A172 (cell line): ENCODE results near the gene LKAAEAR1. TPM values are rescaled to one million over a fixed set of nuclear protein-coding genes. Genes with fewer than 3 reads are reported as not detected.

Source experiments
- DNase-seq: peaks from one replicate; pipeline ENCODE4 v3.0.0-alpha.2; 2015; ENCODE audit warnings: low spot score
- total RNA-seq: library from RNA; depleted of rRNA; stranded (reverse); fragments of >200 nt; shearing (Covaris generic); gene quantifications from 2 replicates; pipeline ENCODE4 v1.2.3, GENCODE V29; 2014

Gene LKAAEAR1
- total RNA-seq, 1 experiment from 2014 or later = not detected

DNA sequence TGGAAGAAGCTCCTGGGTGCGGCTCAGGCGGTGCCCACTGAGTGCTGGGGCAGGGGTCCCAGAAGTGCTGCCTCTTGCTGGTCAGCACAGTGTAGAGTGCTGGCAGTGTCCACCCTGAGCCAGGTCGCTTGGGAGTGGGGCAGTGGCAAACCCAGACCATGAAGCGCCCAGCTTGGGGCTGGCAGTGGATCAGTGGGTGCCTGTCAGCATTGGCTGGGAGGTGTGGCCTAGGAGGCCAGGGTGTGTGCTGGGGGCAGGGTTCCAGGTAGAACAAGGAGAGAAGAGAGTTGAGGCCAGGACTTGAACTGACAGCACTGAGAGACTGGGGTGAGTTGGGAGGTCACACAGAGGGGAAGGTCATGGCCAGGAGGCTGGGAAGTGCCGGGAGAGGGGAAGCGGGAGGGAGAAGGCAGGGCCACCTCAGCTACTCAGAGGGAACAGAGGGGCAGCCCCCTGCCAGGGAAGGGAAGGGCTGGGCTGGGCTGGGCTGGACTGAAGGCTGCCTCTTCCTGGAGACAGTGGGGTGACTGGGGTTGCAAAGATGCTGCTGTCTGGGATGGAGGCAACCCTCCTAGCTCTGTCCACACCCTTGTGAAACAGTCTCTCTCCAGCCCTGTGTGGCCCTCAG, 17.1 kb downstream of the LKAAEAR1 start:
- no peak for DNase-seq

DNA sequence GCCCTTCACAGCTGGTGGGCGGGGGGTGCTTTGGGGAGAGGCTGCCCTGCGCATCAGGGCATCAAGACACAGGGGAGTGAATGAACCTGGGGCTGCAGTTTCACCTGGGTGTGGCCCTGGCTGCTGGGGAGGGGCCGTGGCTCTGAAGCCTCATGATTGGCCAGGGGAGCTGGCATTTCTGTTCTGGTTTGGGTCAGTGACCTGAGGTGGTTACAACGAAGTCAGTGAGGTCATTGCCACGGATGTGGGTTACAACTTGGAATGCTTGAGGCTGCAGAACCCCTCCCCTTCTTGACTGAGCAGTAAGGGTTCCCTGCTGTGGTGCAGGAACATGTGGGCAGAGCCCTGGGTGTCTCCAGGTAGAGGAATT, 18.2 kb downstream of the LKAAEAR1 start:
- DNase-seq = peak; percentile 99

GRCh38 chr20:64065062-64065973, 18.9 kb downstream of the LKAAEAR1 start:
- DNase-seq = no peak

GRCh38 chr20:64064145-64064698, 20.0 kb downstream of the LKAAEAR1 start:
- peak; percentile 90 for DNase-seq

DNA sequence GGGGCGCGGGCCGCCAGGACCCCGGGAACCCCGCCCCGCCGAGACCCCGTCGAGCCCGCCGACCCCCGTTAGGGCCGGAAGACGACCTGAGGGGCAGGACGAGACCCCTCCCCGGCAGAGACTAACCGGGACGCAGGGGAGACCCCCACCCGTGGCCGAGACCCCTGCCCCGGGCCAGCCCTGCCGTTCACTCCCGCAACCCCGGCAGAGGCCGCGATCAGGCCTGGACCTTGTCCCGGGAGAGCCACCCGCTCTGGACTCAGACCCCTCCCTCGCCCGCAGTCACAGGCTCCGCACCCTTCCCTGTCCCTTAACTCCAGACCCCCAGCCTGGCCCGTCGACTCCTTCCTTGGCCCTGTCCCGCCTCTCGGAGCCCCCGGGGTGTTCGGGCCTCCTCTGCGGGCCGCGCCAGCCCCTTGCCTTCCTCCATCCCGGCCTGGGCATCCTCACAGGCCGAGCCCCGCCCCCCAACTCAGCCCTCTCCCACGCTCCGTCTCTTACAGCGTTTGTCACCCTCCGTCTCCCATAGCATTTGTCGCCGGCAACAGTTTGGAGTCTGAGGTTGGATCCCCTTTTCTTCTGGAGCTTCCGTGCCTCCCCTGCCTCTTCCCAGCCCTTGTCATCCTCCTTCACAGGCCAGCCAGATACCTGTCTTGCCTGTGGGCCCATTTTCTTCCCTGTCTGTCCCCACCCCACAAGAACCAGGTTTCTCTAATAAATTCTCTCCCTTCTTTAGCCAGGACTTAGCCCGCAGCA, 20.6 kb downstream of the LKAAEAR1 start:
- DNase-seq = no peak

GRCh38 chr20:64062596-64063388, 21.4 kb downstream of the LKAAEAR1 start, which contains the start of gene TCEA2:
TCEA2 (plus strand) TSS chr20:64063198; CDS start chr20:64063313, 115 bp downstream.
- DNase-seq = peak; percentile 93

DNA sequence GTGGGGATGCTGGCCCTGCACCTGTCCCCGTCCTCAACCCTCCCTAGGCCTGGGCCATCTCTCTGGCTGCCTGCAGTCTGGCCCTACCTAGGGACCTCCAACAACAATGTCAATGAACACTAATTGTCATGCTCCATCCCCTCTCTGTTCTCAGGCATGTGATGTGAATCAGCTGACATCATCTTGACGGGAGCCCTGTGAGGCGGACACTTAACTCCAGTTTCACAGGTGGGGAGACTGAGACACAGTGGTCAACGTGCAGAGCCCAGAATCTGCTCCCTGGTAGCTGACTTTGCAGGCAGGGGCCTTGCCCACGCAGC, 22.0 kb downstream of the LKAAEAR1 start:
- no peak for DNase-seq

DNA sequence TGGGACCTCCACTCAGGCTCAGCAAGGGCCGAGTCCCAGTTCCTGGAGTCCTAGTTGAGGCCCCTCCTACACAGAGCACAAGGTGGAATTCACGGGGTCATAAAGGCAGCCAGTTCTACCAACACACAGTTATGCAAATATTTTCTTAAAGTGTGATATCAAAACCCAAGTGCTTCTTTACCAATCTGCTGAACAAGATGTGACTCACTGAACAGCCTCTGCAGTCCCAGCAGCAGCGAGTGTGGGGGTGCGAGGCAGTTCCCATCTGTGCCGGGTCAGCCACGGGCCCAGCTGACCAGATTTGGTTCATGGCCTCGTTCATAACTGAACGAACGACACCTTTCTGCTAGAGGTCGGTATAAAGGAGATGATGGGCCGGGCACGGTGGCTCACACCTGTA, 25.7 kb downstream of the LKAAEAR1 start:
- DNase-seq = no peak

DNA sequence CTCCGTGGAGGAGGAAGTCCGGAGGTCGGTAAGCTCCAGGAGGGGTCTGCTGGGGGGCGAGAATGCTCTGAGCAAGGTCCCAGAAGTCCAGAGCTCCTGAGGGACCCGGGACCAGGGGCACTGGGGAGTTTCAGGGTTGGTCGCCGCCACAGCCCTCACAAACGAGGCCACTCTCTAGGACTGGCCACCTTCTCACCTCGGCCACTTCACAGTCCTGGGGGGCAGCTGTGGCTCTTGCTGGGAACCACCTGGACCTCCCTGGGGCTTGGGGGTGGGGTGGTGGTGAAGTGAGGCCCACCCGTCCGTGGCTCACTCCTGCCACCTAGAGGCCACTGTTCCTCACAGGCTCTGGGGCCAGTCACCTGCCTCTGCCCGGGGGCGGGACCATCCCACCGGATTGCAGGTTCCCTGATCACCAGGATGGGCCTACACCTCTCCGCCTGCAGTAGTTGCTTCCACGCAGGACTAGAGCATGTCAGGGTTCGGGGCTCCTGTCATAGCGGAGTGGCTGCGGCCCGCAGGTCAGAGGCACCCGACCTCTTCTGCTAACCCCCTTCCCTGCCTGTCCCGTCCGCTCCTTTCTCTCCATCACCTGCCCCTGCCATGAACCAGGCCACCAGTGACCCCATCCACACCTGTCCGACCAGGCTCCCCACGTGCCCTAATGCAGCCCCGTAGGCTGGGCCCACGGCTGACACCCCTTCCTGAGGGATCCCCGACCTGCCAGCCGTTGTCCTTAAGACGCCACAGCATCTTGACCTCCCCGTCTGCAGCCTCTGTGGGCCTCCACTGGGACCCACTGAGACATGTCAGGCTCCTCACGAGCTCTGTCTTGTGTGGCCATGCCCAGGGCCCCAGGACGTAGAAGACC, 26.3 kb downstream of the LKAAEAR1 start:
- peak; percentile 73 for DNase-seq

DNA sequence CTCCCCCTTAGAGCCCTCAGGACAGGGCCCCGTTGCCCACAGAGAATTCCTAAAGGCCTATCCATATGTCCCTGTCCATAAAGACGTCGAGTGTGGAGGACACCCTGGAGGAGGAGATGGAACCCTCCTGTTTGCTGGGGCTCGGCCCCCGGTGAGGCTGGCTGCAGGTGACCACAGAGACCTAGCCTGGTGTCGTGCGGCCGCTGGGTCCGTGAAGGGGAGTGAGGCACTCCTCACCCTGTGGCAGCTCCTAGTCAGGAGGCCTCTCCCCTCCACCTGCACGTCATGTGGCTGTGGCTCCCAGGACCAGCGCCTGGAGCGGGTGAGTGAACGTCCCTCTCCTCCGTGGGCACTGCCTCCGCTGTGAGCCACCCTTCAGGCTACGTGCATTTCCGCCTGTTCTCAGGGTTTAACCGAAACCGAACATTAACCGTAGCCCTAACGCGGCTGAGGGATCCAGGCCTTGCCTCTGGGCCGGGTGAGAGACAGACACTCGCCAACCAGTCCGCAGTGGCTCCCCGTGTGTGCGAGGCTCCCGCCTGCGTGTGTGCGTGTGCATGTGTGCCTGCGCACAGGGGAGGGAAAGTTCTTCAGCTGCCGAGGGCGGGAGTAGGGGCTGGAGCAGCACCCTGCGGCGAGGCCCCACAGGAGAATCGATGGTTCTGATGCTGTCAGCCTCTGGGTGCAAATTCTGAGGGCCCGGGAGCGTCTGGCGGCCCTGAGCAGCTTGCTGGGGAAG, 27.1 kb downstream of the LKAAEAR1 start:
- DNase-seq = no peak

DNA sequence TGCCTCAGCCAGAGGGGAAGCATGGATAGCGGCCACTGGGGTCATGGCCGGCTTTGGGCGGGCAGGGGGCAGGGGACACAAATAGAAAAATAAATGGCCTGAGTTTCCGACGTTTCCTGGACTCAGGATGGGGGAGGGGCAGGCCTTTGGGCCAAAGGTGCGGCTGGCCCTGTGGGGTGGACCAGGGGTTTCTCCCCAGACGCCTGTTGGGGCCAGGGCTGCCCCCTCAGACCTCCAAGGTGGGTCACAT, 27.6 kb downstream of the LKAAEAR1 start:
- no peak for DNase-seq

DNA sequence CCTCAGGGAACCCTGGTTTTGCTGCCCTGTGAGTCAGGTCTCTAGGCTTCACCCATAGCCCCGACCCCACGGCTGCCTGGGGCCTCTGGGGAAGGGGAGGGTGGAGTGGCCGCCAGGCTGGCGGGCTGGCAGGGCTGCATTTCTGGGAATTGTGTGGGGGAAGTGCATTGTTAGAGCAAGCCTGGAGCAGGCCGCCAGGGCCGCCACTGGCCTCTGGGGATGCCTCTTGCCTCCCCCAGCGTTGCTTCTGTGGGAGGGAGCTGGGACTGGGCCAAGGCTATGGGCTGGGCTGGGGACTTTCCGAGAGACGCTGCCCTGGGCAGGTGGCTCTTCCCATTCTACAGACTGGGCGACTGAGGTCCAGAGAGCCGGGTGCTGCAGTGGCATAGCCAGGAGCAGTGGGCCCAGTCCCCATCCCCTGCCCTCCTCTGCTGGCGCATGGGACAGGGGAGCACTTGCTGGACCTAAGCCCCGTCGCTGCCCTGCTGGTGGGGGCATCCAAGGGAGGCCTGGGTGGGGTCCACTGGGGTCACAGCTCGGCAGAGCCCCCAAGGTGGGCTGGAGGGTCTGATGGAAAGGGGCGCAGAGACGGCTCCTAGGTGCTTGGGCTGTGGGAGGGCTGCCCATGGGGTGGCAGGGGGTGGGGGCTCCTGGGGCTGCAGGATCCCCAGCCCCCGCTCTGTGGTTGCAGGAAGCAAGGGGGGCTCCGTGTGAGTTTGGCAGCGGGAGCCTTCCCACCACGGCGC, 28.1 kb downstream of the LKAAEAR1 start:
- peak; percentile 68 for DNase-seq

- no peak for DNase-seq
Measured at GRCh38 chr20:64055396-64055892, 28.8 kb downstream of the LKAAEAR1 start.

DNA sequence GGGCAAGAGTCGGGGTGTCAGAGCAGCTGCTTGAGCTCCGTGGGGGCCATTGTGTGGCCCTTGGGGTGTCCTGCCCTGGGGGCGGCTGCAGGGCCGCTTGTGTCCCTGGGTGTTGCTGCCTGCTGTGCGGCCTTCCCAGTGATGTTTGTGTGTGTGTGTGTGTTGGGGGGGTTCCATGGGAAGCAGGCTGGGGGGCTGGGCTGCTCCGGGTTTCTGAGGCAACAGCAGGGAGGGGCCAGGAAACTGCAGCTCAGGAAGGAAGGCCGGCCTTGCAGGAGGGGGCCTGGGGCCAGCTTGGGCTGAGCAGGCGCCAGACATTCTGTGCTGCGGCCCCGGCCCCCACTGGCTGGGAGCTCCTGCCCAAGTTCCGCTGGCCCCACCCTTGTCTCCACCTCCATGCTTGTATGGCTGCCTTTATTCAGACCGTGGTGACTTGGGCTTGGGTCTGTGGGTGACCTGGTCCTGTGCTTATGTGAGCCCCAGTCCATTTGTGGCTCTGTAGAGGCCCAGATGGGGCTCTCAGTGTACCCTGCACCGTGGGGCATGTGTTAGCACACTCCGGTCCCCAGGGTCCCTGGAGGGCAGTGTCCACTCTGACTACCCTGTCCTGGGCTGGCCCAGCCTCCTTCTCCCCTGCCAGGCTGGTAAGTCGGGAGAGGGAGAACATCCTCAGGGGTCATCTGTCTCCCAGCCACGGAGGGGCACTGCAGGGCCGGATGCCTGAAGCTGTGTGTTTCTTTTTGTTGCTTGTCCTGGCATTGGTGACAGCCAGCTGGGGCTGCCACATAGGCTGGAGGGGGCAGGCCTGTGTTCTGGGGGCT, 30.1 kb downstream of the LKAAEAR1 start:
- DNase-seq = peak; percentile 66

DNA sequence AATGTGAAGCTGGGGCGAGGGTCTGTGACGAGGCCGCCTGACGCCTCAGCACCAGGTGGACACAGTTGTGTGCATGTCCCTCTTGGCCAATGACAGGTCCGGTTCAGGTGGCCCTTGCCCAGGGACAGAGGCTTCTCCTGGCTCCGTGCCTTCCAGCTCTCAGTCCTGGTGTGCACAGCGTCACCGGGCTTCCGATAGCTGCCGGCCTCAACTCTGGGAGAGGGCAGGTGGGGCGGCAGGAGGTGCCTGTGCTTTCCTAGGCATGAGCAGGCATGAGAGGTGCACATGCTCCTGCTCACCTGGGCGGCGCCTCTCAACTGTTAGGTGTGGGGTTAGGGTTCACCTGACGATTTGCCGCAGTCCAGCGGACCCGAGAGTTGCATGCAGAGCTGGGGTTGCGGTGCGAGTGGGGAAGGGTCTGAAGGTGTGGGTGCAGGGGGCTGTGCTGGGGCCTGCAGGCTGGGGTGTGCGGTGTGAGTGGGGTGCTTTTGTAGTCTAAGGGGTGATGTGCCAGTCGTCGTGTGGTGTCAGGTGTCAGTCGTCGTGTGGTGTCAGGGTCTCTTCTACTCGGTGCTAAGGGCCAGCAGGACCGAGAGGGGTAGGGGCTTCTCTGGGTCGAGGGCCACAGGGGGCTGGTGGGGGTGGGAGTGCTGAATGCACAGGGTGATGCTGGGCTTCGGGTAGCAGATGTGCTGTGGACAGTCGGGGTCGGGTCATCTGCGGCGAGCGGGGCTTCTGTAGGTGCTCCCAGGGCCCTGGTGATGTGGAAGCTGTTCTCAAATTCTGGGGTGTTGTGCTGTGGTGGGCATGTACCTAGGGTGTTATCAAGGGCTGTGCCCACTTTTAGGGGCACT, 31.0 kb downstream of the LKAAEAR1 start:
- no peak for DNase-seq

DNA sequence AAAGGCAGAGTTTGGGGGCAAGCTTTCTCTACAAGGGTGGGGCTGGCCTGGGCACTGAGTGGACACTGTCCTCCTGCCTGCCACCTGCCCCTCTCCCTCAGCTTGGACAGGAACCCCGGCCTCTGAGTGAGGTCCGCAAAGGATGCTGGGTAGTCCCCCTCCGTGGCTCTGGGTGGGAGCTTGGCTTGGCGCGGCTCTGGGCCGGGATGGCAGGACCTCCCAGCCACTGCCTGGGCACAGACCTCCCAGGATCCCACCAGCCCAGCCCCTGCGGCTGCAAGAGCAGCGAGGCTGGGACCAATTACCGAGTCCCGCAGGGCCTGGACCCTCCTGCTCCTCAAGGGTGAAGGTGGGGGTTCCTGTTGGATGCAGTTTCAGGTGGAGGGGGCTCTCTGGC, 31.9 kb downstream of the LKAAEAR1 start:
- no peak for DNase-seq
